ENCODE measurements around the gene COL16A1.
A peak's percentile ranks its signal among the peaks of the same experiment; 100 is the strongest.

COL16A1 gene

DNA sequence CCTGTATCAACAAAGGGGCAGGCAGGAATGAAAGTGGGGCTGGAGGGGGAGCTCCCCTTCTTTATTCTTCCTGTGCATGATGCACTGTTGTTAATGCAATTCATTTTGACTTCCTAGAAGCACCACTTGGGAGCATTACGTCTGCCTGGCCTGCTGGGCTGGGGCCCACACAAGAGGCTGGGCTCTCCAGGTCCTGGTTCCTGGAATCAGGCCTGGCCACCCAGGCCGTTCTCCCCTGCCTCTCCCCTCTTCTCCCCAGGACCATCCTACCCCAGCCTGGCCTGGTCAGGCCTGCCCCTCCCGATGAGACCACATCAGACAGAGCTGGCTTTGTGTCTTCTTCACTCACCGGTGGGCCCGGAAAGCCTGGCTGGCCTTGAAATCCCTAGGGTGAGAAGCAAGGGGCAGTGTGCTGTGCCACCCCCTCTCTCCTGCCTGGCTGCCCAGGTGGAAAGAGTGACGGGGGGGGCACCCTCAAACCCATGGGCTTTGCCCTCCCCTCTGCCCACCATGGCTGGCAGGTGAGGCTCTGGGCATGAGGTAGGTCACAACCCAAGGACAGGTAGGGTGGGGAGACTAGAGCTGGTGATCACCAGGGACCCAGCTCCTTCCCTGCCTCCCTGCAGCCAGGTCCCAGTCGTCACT, 38.5 kb downstream of the COL16A1 start:
- no peak for DNase-seq (ENCODE audit: low read depth)

GRCh38 chr1:31664528-31664927, 39.3 kb downstream of the COL16A1 start:
- DNase-seq (ENCODE audit: low read depth) = no peak

DNA sequence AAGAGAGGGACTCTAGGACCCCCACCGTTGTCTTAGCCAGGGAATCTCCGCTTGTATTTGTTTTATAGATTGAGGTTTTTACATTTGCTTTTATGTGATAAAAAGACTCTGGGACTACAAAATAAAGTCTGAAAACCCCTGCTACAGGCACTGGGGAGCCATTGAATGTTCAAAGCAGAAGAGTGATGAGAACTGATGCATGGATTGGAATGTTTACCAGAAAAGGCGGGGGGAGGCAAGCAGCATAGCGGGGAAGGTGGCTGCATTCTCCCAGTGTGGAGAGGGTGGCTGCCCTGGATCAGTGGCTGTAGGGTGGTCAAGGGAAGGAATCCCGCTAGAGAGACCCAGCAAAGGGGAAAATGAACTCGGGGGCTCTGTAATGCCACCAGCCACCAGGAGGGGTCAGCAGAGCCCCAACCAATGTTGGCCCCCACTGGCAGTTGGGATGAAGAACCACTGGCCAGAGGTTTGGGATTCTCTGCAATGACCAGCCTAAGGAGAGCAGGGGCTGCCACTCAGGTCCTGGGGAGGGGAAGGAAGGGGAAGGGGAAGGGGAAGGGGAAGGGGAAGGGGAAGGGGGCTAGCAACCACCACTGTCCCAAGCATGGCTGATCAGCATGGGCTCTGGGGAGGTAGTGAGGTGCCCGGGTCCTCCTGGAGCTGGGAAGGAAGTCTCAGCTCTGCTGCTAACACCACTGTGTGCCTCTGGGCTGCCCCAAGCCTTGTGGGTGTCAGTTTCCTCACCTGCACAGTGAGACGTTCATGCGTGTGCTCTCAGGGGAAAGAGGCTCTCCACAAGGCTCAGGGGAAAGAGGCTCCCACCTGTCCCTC, 40.0 kb downstream of the COL16A1 start:
- DNase-seq (ENCODE audit: low read depth) = peak; percentile 64

DNA sequence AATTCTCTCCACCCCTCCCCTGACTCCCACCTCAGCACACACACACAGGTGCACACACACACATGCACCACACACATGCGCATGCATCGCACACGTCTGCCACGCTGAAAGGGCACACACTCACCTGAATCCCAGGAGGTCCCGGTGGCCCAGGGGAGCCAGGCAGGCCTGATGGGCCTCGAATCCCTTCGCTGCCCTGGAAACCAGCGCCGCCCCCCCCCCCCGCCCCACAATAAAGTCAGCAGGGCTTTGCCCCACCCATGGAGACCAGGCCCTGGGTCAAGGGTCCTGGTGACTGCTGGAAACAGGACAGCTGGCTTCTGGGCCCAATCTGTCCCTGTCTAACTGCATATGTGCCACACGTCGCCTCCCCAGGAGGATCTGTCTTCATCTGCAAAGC, 41.4 kb downstream of the COL16A1 start:
- no peak for DNase-seq (ENCODE audit: low read depth)

DNA sequence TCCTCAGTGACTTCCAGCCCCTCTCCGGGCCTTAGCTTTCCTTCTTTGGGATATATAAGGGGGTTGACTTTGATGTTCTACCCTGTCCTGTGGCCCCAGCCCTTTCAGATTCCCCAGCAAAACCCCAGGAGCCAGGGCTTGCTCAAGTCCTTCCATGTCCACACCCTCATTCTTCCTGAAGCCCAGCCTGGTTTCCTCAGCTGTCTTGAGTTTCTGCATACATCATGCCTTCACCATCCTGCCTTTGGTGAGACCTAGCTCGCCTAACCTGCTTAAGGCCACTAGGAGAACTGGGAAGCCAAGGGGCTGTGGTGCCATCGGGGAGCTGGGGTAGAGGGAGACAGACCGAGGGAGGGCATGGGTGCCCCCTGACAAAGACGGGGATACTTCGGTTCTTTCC, 42.0 kb downstream of the COL16A1 start:
- no peak for DNase-seq (ENCODE audit: low read depth)

GRCh38 chr1:31660871-31661455, 42.9 kb downstream of the COL16A1 start:
- DNase-seq (ENCODE audit: low read depth) = no peak

- DNase-seq (ENCODE audit: low read depth) = no peak
Observed at GRCh38 chr1:31659889-31660288, 43.9 kb downstream of the COL16A1 start.

DNA sequence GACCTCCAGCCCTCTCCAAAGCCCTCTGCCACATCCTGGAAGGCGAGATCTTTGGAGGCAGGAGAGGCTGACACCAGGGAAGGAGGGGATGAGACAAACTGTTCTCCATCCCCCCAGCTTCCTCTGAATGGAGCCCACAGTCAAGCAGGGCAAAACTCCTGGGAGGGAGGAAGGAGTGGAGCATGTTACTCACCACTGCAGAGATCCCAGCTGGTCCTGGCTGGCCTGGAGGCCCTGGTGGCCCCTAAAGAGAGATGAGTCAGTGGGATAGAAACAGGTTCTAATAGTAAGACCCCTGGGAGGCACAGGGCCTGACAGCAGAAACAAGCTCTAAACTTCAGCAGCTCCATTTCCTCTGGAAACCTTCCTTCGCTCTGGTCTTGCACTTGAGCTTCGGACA, 45.1 kb downstream of the COL16A1 start:
- peak; percentile 57 for DNase-seq (ENCODE audit: low read depth)

- DNase-seq (ENCODE audit: low read depth) = no peak
Observed at GRCh38 chr1:31657972-31658510, 45.8 kb downstream of the COL16A1 start.

DNA sequence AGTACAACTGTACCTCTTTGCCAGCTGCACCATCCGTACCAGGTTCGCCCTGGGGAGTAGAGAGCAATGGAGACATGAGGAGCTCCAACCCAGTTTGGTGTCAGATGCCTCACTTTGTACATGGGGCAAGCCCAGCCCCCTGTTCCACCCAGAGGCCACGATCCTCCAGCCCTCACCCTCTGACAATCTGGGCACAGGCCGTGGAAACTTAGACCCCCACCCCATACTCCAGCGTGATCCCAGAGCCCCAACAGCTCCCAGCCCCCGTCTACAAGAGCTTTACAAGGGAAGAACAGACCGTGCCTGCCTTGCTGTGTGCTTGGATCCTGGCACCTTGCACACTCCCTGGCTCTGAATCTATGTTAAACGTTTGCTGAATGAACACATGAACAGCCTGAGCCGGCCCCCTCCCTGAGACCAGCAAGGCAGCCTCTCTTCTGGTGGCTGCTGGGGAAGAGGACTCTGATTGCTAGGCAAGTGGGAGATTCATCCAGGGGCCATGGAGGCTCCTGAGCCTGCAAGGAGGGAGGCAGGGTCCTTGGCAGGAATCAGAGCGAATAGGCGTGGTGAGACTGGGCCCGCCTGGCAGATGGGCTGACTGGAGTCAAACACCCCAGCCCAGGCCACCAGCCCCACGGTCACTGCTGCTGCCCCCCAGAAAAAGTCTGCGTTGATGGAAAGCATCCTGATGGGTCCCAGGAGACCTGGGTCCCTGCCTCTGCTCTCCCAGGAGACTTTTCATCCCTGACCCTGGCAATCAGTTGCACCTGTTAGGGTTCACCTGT, 46.6 kb downstream of the COL16A1 start:
- DNase-seq (ENCODE audit: low read depth) = no peak

DNA sequence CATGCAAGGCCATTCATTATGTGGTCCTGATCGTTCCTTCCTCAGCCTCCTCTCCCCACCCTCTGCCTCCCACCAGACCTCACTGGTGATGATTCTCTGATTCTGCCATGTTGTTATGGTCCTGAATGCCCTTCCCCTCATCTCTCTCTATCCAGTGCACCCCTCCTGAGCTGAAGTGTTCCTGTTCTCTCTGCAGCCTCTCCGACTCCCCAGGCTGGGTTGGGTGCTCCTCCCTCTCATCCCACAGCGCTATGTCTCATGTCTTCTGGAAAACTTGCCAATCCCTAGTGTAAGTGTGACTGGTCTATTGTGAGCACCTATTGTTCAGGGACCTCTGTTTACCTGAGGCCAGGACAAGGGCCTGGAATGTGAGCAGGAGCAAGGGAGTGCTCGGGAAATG, 48.1 kb downstream of the COL16A1 start:
- no peak for DNase-seq (ENCODE audit: low read depth)

DNA sequence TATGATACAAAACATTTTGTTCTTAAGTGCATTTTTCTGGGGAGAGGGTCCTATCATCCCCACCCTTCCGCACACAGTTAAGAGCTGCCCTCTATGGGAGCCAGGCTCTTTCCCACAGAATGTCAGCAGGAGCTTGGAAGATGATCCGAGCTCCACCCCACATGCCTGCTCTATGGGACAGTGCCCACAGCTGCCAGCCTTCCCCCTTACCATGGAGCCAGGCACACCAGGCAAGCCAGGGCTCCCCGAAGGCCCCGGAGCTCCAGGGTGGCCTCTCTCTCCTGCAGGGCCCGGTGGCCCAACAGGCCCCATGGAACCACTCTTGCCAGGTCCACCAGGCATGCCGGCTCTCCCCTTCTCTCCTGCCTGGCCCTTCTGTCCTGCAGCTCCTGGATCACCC, 48.7 kb downstream of the COL16A1 start:
- no peak for DNase-seq (ENCODE audit: low read depth)

DNA sequence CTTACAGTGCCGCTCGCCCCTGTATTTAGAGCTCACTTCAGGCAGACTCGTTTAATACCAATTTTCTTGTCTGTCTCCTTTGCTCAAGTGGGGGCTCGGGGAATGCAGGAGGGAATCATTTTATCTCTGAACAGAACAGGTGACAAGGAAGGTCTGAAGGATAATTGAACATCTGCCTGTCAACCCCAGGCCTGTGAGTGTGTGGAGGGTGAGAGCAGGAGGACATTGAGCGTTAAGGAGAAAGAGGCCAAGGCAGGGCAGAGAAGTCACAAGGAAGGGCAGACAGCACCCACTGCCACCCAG, 49.4 kb downstream of the COL16A1 start:
- DNase-seq (ENCODE audit: low read depth) = no peak

DNA sequence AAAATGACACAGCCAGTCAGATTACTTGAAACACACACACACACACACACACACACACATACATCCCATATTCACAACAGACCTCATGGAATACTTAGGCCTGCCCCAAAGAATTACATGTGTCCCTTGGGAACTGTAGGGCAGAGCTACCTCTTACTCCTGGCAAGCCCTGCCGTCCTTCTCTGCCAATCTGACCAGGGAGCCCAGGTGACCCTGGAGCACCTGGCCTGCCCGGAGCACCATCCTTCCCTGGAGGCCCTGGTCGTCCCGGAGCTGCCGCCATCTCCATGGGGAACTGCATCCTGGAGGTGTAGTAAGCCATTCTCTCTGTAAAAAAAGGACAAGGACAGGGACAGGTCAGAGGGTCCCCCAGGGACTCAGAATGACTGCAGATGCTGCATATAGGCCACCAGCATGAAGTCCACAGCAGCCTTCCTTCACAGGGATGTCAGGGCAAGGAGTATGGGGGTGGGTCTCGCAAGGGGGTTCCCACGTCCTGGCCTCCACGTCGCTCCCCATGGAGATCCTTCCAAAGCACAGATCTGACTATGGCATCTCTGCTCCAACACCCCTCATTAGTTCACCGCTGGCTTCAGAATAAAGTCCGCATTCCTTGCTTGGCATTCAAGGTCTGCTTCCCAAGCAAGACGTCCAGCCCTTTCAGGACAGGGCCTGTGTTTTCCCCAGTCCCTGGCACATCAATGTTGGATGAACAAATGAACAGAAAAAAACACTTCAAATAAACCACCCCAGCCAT, 49.9 kb downstream of the COL16A1 start:
- no peak for DNase-seq (ENCODE audit: low read depth)

DNA sequence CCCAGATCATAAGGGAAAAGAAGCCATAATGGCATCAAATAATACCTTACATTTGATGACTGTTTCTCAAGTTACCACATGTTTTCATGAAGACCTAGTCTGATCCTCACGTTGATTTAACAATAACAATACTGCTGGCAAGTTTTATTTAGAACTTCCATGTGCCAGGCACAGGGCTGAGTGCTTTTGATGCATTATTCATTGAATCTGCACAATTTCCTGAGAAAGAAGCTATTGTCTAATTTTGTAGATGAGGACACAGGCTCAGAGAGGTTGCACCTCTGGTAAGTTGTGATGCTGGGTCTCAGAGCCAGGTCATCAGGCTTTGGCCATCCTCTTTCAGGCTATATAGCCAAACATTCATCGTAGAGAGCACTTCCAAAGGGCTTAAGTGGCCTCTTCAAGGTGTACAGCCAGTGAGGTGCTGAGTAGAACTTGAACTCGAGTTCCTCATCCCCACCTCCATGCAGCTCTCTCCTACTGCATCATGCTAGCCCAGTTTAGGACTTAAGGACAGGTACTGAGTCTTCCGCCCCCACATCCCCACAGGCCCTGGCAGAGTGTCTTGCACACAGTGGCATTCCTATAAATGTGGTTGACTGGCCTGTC, 50.8 kb downstream of the COL16A1 start:
- DNase-seq (ENCODE audit: low read depth) = no peak

GRCh38 chr1:31651766-31652165, 52.1 kb downstream of the COL16A1 start:
- DNase-seq (ENCODE audit: low read depth) = no peak

- DNase-seq (ENCODE audit: low read depth) = no peak
Observed at GRCh38 chr1:31651089-31651420, 52.8 kb downstream of the COL16A1 start.

- no peak for DNase-seq (ENCODE audit: low read depth)
Observed at GRCh38 chr1:31650161-31651088, 53.4 kb downstream of the COL16A1 start.

GRCh38 chr1:31648641-31649357, 55.0 kb downstream of the COL16A1 start:
- no peak for DNase-seq (ENCODE audit: low read depth)

DNA sequence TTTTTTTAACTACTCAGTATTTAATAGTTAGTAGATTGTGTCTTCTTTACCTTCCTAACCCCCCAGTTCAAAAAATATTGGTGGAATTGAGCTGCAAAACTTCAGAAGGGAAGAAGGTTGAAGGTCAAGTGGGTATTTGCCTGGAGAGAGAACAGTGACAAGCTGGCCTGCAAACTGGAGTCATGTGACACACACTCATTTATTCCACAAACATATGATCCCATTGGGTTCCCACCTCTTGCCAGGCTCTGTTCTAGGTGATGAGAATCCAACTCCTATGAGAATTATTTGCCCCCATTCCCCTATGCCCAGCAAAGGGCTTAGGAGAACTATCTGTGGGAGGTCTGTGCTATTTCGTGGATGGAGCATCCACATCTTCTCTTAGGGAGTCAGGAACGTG, 55.6 kb downstream of the COL16A1 start:
- no peak for DNase-seq (ENCODE audit: low read depth)
